ENCODE data around the gene CLTC. TPM values are rescaled to one million over a fixed set of nuclear protein-coding genes. Genes with fewer than 3 reads are reported as not detected.

The CLTC gene
- total RNA-seq, 1 donor from 2014 or later = 136 TPM

Other genes starting within 250 kb of the CLTC start
- gene DHX40, start 54.3 kb upstream of the CLTC start, total RNA-seq = 18.0 TPM
- 10.2 TPM for gene PTRH2, start 87.5 kb downstream of the CLTC start, total RNA-seq
- 50.6 TPM for gene VMP1, start 87.8 kb downstream of the CLTC start, total RNA-seq

All from Right ventricle myocardium inferior (tissue), 1 donor.